Fibroblast of the aortic adventitia (primary cell): ENCODE data around the gene PSD4. TPM values are rescaled to one million over a fixed set of nuclear protein-coding genes. Genes with fewer than 3 reads are reported as not detected.

Experiments
- DNase-seq: peaks from one replicate; pipeline ENCODE4 v3.0.0-alpha.2; 2010; ENCODE audit warnings: low read depth
- H3K4me3 ChIP-seq: 2 replicates; pipeline ENCODE4 v1.5.1; 2011; ENCODE audit warnings: low read depth, mild to moderate bottlenecking, control low read depth, low read length, moderate library complexity
- total RNA-seq: library from RNA; depleted of rRNA; stranded (reverse); fragments of >200 nt; gene quantifications from 2 replicates; pipeline ENCODE4 v1.2.3, GENCODE V29; 2012; ENCODE audit warnings: low replicate concordance
- TF ChIP-seq, protein P1 (sequence below): IDR thresholded peaks from 2 replicates; pipeline ENCODE4 v1.5.1; 2011; ENCODE audit warnings: mild to moderate bottlenecking, low read length, control low read depth, inconsistent platforms; ENCODE audit not compliant: insufficient read depth

The PSD4 gene
- total RNA-seq, 1 donor: 5.1 TPM

GRCh38 chr2:113164215-113164929 is 9.4 kb upstream of the PSD4 start:
- H3K4me3 ChIP-seq: no peak overlapping the region
- TF ChIP-seq, protein P1, sequence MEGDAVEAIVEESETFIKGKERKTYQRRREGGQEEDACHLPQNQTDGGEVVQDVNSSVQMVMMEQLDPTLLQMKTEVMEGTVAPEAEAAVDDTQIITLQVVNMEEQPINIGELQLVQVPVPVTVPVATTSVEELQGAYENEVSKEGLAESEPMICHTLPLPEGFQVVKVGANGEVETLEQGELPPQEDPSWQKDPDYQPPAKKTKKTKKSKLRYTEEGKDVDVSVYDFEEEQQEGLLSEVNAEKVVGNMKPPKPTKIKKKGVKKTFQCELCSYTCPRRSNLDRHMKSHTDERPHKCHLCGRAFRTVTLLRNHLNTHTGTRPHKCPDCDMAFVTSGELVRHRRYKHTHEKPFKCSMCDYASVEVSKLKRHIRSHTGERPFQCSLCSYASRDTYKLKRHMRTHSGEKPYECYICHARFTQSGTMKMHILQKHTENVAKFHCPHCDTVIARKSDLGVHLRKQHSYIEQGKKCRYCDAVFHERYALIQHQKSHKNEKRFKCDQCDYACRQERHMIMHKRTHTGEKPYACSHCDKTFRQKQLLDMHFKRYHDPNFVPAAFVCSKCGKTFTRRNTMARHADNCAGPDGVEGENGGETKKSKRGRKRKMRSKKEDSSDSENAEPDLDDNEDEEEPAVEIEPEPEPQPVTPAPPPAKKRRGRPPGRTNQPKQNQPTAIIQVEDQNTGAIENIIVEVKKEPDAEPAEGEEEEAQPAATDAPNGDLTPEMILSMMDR: no peak
- no peak for DNase-seq

- no peak overlapping the region for H3K4me3 ChIP-seq
- TF ChIP-seq, protein P1: no peak
Observed at GRCh38 chr2:113164930-113165585, 8.7 kb upstream of the PSD4 start.

DNA sequence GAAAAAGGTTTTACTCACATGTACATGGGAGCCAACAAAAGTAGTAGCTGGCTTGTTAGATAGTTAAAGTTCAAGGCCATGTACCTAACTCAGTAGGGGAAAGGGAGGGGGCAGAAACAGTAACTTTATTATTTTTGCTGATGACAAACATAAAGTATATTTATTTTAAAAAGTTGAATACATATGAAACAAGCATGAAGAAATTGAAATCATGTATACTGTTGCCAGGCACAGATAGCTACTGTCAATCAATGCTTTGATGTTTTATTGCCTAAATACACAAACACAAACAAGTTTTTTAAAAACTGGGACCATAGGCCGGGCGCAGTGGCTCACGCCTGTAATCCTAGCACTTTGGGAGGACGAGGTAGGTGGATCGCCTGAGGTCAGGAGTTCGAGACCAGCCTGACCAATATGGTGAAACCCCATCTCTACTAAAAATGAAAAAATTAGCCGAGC is 7.6 kb upstream of the PSD4 start:
- TF ChIP-seq, protein P1: no peak
- no peak overlapping the region for H3K4me3 ChIP-seq
- DNase-seq: no peak

More at GRCh38 chr2:113164930-113165585, 8.7 kb upstream of the PSD4 start:
- no peak for DNase-seq

- H3K4me3 ChIP-seq: no peak overlapping the region
- no peak for DNase-seq
- TF ChIP-seq, protein P1: no peak
Observed at GRCh38 chr2:113167115-113167932, 6.4 kb upstream of the PSD4 start.

DNA sequence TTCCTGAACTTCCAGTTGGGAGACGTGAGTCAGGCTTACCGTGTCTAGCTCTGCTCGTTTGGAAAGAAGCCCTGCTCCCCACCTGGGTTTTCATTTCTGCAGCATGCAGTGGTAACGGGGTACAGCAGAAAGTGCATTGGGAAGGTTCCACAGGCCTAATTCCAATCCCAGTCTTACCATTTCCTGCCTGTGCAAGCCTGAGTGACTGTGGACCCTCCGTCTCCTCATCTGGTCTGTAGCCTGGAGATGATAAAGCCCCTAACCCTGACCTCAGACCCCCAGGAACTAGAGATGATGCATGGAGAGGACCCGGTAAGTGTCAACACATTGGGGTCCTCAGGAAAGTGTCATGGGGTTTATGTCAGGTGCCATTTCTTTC is 5.8 kb upstream of the PSD4 start:
- TF ChIP-seq, protein P1: no peak
- DNase-seq: no peak
- no peak overlapping the region for H3K4me3 ChIP-seq

GRCh38 chr2:113169002-113169530 is 4.7 kb upstream of the PSD4 start:
- H3K4me3 ChIP-seq: no peak overlapping the region
- TF ChIP-seq, protein P1: no peak
- DNase-seq: no peak
